HG02642 (cell line): ENCODE results near the gene TMEM244.
"Not testable (repeated sequence)": the region's sequence is repeated elsewhere in the genome, so short reads cannot be mapped to it uniquely, and the experiment has no call there.

ENCODE experiments used
- ATAC-seq: cut with Tn5 transposase; IDR thresholded peaks from one replicate; pipeline ENCODE4 v1.9.1; 2021; ENCODE audit warnings: mild to moderate bottlenecking; ENCODE audit not compliant: unreplicated experiment, poor library complexity

Gene TMEM244

DNA sequence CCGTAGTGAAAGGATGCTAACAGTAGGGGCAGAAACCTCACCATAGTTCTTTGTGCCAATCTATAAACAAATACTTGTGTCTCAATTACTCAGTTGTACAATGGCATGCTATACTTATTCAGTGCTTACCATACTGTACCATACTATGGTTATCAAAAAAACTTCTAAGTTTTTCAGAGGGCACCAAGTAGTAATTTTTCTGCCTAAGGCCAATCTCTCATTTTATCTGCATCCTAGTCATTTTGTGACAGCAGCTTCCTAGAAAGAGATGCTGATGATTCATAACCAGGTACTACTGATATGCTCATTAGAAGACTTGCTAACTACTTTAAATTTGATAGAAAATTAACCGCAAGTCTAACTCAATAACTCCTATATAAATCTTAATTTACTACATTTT lies 42.9 kb downstream of the TMEM244 start:
- ATAC-seq, result no peak

DNA sequence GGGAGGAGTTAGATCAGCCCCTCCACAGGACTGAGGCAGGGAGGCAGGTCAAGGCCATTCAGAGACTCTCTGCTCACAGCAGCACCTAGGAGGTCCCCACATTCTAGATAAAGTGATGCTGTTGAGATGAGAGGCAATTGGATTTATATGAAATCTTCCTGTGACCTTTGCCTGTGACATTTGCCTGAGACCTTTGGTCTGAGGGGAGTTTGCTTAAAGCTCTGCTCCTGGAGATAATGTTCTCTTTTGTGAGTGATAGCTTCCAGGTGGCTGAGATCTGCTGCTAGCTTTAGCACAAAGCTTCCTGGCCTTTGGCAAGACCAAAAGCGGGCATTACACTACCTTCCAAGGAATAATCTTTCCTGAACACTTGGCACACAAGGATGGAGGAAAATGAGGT lies 43.3 kb downstream of the TMEM244 start:
- ATAC-seq, result no peak

DNA sequence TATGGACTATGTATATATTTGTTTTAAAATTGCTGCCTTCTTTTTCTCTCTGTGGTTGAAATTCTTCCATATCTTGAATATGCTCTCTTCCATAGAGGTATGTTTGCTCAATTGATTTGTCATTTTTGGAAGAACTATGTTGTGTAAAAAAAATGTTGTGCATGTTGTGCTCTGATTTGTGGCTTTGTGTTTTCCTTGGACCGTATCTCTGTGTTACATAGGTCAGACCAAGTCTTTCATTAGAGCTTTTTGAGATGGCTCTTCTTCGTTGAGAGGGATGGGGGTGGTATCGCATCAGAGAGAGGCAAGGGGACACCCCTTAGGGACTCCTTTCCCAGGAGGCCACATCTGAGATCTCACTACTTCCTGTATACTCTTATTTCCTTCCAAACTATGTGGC lies 43.8 kb downstream of the TMEM244 start:
- no peak for ATAC-seq

DNA sequence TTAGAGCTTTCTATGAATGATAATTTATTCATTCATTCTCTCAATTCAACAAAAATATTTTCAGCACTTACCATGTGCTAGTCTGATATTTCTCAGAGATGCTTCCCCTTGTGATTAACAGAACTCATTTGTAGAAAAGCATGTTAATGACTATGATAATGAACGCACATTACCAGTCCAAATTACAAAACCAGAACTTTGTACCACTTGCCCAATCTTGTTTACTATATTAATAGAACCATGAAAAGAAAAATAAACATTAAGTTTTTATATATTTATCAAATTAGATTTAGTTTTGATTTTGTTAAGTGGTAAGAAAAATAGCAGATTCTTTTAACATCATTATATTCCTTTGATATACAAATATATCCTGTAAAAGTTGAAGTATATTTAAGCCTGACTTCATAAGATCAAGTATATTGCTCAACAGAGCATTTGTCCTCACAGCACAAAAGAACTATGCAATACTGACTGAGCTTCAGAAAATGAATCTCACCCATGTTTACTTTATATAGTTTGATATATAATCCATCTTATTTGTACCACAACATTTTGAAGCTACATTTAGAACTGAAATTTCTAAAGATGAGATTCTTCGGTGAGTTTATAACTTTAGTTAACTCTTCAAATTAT lies 48.9 kb downstream of the TMEM244 start:
- no peak for ATAC-seq

DNA sequence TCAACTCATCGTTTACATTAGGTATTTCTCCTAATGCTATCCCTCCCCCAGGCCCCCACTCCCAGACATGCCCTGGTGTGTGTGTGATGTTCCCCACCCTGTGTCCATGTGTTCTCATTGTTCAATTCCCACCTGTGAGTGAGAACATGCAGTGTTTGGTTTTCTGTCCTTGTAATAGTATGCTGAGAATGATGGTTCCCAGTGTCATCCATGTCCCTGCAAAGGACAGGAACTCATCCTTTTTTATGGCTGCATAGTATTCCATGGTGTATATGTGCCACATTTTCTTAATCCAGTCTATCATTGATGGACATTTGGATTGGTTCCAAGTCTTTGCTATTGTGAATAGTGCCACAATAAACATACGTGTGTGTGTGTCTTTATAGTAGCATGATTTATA lies 54.0 kb downstream of the TMEM244 start:
- not testable (repeated sequence) for ATAC-seq

DNA sequence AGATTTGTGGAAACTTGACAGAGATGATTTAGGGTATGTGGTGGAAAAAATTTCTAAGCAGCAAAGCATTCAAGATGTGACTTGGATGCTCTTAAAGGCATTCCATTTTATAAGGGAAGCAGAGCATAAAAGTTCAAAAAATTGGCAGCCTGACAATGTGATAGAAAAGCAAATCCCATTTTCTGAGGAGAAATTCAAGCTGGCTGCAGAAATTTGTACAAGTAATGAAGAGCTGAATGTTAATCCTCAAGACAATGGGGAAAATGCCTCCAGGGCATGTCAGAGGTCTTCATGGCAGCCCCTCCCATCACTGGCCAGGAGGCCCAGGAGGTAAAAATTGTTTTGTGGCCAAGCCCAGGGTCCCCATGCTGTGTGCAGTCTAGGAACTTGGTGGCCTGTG lies 58.2 kb downstream of the TMEM244 start:
- ATAC-seq, result not testable (repeated sequence)

DNA sequence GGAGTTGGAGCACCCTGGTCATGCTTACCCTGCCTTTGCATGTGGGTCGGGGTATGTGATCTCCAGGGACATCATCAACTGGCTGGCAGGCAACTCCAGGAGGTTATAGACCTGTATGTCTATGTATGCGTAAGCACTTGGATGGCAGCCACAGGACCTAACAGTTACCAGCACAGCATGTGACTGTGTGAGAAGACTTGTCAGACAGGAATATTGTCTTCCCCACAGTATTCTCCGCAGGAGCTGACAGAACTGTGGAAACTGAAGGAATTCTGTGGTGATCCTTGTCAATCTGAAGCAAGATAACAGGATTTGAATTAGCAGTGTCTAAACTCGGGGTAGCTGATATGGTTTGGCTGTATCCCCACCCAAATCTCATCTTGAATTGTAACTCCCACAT lies 59.2 kb downstream of the TMEM244 start:
- no peak for ATAC-seq

DNA sequence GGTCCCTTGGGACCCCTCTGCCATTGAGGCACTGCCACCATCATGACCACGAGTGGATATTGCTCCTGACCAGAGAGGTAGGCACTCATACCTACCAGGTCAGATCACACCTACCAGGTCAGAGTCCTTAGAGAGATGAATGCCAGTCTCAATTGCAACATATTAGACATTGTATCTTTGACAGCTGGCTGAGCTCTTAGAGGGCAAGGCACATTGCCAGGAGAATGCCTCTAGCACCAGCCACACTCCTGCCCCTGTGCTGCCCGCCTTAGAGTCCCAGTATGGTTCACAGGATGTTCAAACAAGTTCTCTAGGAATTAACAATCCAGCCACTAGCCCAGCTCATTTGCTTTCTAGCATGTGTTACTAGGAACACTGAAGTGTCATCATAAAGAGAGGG lies 65.9 kb downstream of the TMEM244 start:
- ATAC-seq, result no peak

DNA sequence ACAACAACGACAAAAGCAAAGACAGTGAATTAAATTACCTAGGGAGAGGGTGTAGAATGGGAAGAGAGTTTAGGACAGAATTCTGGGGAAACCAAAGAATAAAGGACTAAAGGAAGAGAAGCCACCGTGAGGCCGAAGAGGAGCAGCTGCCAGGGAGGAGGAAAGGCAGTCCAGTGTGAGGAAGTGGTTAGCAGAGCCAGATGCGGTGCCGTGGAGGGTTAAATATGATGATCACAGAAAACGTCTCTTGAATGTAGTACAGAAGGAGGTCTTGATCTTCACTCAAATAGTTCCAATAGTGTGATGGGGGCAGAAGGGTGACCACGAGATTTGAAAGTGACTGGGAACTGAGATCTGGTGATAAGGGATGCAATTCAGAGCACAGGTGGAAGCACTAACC lies 67.7 kb downstream of the TMEM244 start:
- ATAC-seq, result no peak

DNA sequence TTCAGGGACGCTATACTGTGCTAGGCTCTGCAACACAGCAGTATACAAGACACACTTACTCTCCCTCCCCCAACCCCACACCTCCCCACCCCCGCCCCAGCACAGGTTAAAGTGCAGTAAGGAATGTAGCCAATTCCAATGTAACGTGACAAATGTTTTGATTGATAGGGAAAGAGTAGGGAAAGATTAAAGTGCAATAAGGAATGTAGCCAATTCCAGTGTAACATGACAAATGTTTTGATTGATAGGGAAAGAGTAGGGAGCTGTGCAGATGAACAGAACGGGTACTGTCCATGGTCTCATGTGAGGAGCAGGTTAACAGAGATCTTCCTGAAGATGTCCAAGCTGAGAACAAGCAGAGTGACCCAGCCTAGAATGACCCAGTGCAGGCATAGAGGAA lies 69.1 kb downstream of the TMEM244 start:
- no peak for ATAC-seq

DNA sequence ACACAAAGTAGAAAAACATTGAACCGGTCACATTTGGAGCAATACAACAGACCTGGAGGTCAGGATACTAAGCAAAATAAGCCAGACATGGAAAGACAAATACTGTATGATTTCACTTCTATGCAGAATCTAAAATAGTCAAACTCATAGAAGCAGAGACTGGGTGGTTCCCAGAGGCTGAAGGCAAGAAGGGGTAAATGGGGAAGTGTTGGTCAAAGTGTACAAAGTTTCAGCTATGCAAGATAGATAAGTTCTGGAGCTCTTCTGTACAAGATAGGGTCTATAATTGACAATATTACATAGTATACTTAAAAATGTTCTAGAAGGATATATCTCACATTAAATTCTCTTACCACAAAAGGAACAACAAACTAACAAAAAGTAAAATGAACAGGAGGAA lies 70.3 kb downstream of the TMEM244 start:
- ATAC-seq, result no peak

DNA sequence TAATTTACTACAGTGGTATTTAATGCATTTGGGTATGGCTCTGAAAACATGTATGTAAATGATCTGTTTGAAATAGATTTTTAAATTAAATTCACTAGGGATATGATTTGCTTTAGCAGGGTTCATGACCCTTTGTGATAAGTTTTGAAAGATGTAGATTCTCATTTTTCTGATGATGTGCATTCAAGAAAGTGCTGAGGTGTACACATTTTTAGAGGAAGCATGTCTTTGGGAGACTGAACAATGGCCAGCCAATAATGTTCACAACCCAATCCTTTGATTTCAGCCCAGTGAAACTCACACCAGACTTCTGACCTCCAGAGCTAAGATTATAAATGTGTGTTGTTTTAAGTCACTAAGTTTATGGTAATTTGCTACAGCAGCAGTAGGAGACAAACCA lies 71.1 kb downstream of the TMEM244 start:
- ATAC-seq, result no peak

DNA sequence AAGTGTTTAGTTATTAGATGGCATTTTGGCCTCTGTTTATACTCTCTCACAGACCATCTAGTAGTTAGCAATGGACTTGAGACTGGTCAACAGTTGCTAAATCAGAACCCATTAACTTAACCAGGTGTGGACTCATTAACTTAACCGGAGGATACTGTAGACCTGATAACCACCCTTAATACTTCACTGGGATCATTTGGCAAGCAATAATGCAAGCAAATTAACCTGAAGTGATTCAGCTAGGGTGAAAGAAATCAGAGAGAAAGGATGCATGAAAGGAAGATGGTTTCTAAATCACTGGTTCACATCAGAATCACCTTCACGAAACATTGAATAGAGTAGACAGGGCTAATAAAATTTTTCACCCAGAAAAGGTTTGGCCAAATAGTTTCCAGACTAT lies 73.3 kb downstream of the TMEM244 start:
- ATAC-seq, result no peak

DNA sequence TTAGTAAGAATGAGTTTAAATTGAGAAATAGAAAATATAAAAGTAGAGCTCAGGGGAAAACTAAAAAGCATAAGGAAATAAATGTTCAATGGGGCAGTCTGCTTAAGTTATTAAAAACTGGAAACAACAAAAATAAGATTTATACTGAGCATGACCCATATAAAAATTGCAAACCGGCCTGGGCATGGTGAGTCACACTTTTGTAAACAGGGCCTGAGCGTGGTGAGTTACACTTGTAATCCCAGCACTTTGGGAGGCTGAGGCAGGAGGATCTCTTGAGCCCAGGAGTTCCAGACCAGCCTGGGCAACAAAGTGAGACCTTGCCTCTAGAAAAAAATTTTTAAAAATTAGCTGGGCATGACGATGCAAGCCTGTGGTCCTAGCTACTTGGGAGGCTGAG lies 74.6 kb downstream of the TMEM244 start:
- no peak for ATAC-seq

DNA sequence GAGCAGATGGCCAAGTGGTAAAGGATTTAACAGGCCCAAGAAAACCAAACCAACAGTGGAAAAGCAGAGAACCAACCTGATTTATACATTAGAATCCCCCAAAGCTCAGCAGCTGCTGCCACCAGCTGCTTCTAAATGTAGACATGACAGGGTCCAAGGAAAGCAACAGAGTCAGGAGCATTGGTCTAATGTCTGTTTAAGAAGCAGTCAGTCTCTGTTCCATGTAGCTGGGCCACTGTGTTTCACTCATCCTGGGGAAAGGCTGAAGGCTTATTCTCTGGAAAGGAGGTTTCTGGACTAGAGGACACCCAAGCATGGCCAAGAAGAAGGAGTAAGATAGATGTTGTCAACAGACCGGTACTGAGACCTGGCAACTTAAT lies 75.4 kb downstream of the TMEM244 start:
- ATAC-seq, result no peak

DNA sequence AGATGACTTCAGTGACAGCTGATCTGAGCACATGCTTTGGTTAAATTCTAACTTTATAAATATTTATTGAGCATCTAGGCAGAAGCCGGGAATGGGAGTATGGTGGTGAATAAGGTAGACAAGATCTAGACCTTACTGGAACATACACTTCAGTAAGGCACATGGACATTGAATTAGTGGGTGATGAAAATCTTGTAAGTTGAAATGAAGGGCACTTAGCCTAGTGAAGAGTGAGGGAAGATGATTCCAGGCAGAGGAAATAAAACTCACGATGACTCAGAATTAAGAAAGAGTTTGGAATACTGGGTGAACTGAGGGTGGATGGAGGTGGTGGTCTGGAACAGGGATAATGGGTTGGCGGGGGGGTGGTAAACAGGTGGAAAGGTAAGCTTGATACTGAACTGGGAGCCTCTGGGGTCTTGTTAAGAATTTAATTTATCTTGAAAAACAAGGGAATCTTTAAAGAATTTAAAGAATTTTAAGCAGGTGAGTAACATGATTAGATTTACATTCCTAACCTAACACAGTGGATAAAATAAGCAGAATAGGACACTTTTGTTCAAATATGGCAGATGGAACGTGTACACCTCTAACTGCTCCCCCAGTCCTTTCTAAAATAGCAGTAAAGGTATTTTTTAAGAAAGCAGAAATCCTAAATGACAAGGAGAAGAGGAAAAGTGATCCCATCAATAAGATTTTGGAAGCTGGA lies 75.9 kb downstream of the TMEM244 start:
- ATAC-seq, result no peak
